NCI-H1092 treated with DMSO at 0.1 percent for 48 hours (cell line): ENCODE results near the gene THBS2.
"Not testable (repeated sequence)": the region's sequence is repeated elsewhere in the genome, so short reads cannot be mapped to it uniquely, and the experiment has no call there.

Experiments
- DNase-seq: peaks from one replicate; lab custom pipeline; 2025; lab: John Stamatoyannopoulos, UW

The THBS2 gene

GRCh38 chr6:169210611-169211010, 43.0 kb downstream of the THBS2 start:
- DNase-seq: no peak

GRCh38 chr6:169208011-169208410, 45.6 kb downstream of the THBS2 start:
- no peak for DNase-seq

GRCh38 chr6:169207482-169207881, 46.2 kb downstream of the THBS2 start:
- no peak for DNase-seq

- DNase-seq: no peak
These were observed 48.2 kb downstream of the THBS2 start for GRCh38 chr6:169205176-169206160.

GRCh38 chr6:169204167-169204566, 49.5 kb downstream of the THBS2 start:
- no peak for DNase-seq

- no peak for DNase-seq
These were observed 51.7 kb downstream of the THBS2 start for GRCh38 chr6:169201985-169202384.

- DNase-seq: no peak
These were observed 52.6 kb downstream of the THBS2 start for GRCh38 chr6:169200893-169201514.

GRCh38 chr6:169199625-169200335, 53.9 kb downstream of the THBS2 start:
- DNase-seq: no peak

- no peak for DNase-seq
These were observed 54.8 kb downstream of the THBS2 start for GRCh38 chr6:169198885-169199284.

GRCh38 chr6:169197929-169198328, 55.7 kb downstream of the THBS2 start:
- DNase-seq: not testable (repeated sequence)

- not testable (repeated sequence) for DNase-seq
These were observed 57.4 kb downstream of the THBS2 start for GRCh38 chr6:169196279-169196678.

- DNase-seq: no peak
These were observed 58.9 kb downstream of the THBS2 start for GRCh38 chr6:169194737-169195136.

- no peak for DNase-seq
These were observed 62.7 kb downstream of the THBS2 start for GRCh38 chr6:169190970-169191369.

- DNase-seq: no peak
These were observed 63.5 kb downstream of the THBS2 start for GRCh38 chr6:169190144-169190584.

GRCh38 chr6:169189686-169190085, 64.0 kb downstream of the THBS2 start:
- DNase-seq: no peak

- DNase-seq: peak; percentile 96
These were observed 64.5 kb downstream of the THBS2 start for GRCh38 chr6:169189182-169189581.

- DNase-seq: peak; percentile 18
These were observed 65.2 kb downstream of the THBS2 start for GRCh38 chr6:169188475-169188874.

- DNase-seq: no peak
These were observed 65.6 kb downstream of the THBS2 start for GRCh38 chr6:169188051-169188470.

- DNase-seq: no peak
These were observed 67.0 kb downstream of the THBS2 start for GRCh38 chr6:169186496-169187169.

- no peak for DNase-seq
These were observed 67.8 kb downstream of the THBS2 start for GRCh38 chr6:169185692-169186485.

GRCh38 chr6:169185011-169185521, 68.6 kb downstream of the THBS2 start:
- DNase-seq: no peak
